K562 (cell line): Measurements from ENCODE around the gene LIPH. TPM values are rescaled to one million over a fixed set of nuclear protein-coding genes. Genes with fewer than 3 reads are reported as not detected.
A peak's percentile ranks its signal among the peaks of the same experiment; 100 is the strongest.

ENCODE experiments used
- ATAC-seq: fragments of 200-7000 bp; cut with Tn5 transposase; 3 replicates; pipeline ENCODE4 v1.9.1; 2020; ENCODE audit warnings: moderate library complexity
- BruUV-seq: library from RNA; stranded (reverse); fragments of 400-500 nt; replicated peaks from 2 replicates; lab custom pipeline; 2021; lab: Mats Ljungman, UMichigan
- CTCF ChIA-PET: fragments of 300-600 bp; formaldehyde crosslinking; extraction: SDS; loops from one replicate; lab custom pipeline; 2021; ENCODE audit warnings: low intra/inter-chr PET ratio; lab: Yijun Ruan, JAX
- POLR2A ChIA-PET: fragments of 300-600, 350-650 bp; sonication (Branson Sonifier 250); formaldehyde crosslinking; extraction: SDS; loops from one replicate; lab custom pipeline; 2021; ENCODE audit warnings: antibody characterized with exemption, inconsistent platforms; lab: Yijun Ruan, JAX
- DNase-seq, 4 experiments: peaks; one replicate each; pipeline versions ENCODE4 v3.0.0 to v3.0.0-alpha.2; 2011 to 2018; ENCODE audit warnings: low spot score in 3 of 4, mixed read lengths in 3 of 4; ENCODE audit errors: extremely low read depth in 1 of 4
- FAIRE-seq: peaks from 2 replicates; lab custom pipeline; 2011; peaks lifted over from hg19 to GRCh38; lab: Jason Lieb, UNC
- H2AFZ ChIP-seq: 2 replicates; pipeline ENCODE4 v1.6.0; 2011; ENCODE audit warnings: low read depth, low read length, control low read depth, inconsistent platforms
- H3K27ac ChIP-seq: fragments of 200-600 bp; 3 replicates; pipeline ENCODE4 v1.8.0; 2011; ENCODE audit warnings: low read depth, mild to moderate bottlenecking, control low read depth, inconsistent platforms, low read length, moderate library complexity, mixed read lengths; ENCODE audit errors: extremely low read depth
- H3K27me3 ChIP-seq, 2 experiments: fragments of 300-600 bp in 1 of 2; 2 replicates in 1 of 2; 3 replicates in 1 of 2; pipeline versions ENCODE4 v1.6.0 to v1.8.0; 2011; ENCODE audit warnings: inconsistent platforms in 2 of 2, low read length in 2 of 2, mild to moderate bottlenecking in 1 of 2, mixed read lengths in 1 of 2, moderate library complexity in 1 of 2; ENCODE audit not compliant: control insufficient read depth in 2 of 2, insufficient read depth in 2 of 2
- H3K36me3 ChIP-seq: fragments of 300-600 bp; 3 replicates; pipeline ENCODE4 v1.8.0; 2011; ENCODE audit warnings: mild to moderate bottlenecking, low read length, inconsistent platforms; ENCODE audit not compliant: control insufficient read depth, insufficient read depth
- H3K4me1 ChIP-seq, 2 experiments: fragments of 200-600 bp in 1 of 2; replicated peaks in 1 of 2; 2 replicates in 1 of 2; 3 replicates in 1 of 2; pipeline versions ENCODE4 v1.5.1 to v1.8.0; 2011; ENCODE audit warnings: inconsistent platforms in 2 of 2, low read length in 2 of 2, mild to moderate bottlenecking in 1 of 2, mixed read lengths in 1 of 2, moderate library complexity in 1 of 2; ENCODE audit not compliant: control insufficient read depth in 2 of 2, insufficient read depth in 2 of 2
- H3K4me2 ChIP-seq: 2 replicates; pipeline ENCODE4 v1.6.1; 2011; ENCODE audit warnings: low read length, control low read depth, inconsistent platforms, mixed read lengths; ENCODE audit not compliant: insufficient read depth
- H3K4me3 ChIP-seq: fragments of 200-600 bp; sonication (generic), shearing (Covaris generic); 2 replicates; pipeline ENCODE4 v1.5.1; 2016; ENCODE audit warnings: control low read depth, inconsistent platforms
- H3K79me2 ChIP-seq: fragments of 200-600 bp; 3 replicates; pipeline ENCODE4 v1.8.0; 2011; ENCODE audit warnings: low read length, inconsistent platforms; ENCODE audit not compliant: control insufficient read depth, insufficient read depth
- H3K9ac ChIP-seq, 2 experiments: 2 replicates each; pipeline versions ENCODE4 v1.6.0 to v1.6.1; 2011; ENCODE audit warnings: low read depth in 2 of 2, low read length in 2 of 2, control low read depth in 1 of 2, inconsistent platforms in 1 of 2, mild to moderate bottlenecking in 1 of 2, mixed read lengths in 1 of 2; ENCODE audit not compliant: insufficient read depth in 1 of 2
- H3K9me1 ChIP-seq: one replicate; pipeline ENCODE4 v1.6.0; 2011; ENCODE audit warnings: inconsistent platforms, mild to moderate bottlenecking, low read length, moderate library complexity; ENCODE audit not compliant: control insufficient read depth, insufficient read depth
- H3K9me3 ChIP-seq: replicated peaks from 2 replicates; pipeline ENCODE4 v1.5.1; 2011; ENCODE audit warnings: low read depth, low read length, inconsistent platforms; ENCODE audit not compliant: control insufficient read depth, insufficient read depth
- H4K20me1 ChIP-seq: replicated peaks from 2 replicates; pipeline ENCODE4 v1.6.1; 2011; ENCODE audit warnings: low read length, inconsistent platforms, mixed read lengths; ENCODE audit not compliant: control insufficient read depth, insufficient read depth
- CEBPB ChIP-seq: fragments of 450-650 bp; IDR thresholded peaks from 2 replicates; pipeline ENCODE4 v1.6.1; 2016; ENCODE audit warnings: missing genetic modification characterization, missing compliant biosample characterization
- HEY1 ChIP-seq: fragments of 250-450 bp; sonication (Bioruptor Pico); IDR thresholded peaks from 2 replicates; pipeline ENCODE4 v1.5.0; 2020; ENCODE audit warnings: mild to moderate bottlenecking, moderate library complexity, borderline replicate concordance
- NRF1 ChIP-seq, 2 experiments: fragments of 450-650 bp; IDR thresholded peaks in 1 of 2; conservative IDR thresholded peaks in 1 of 2; 2 replicates each; pipeline ENCODE4 v1.6.1; 2014; ENCODE audit warnings: mild to moderate bottlenecking in 2 of 2
- POLR2G ChIP-seq: fragments of 200-400 bp; formaldehyde crosslinking; IDR thresholded peaks from 2 replicates; pipeline ENCODE4 v1.6.1; 2017; ENCODE audit warnings: low read depth, mild to moderate bottlenecking, antibody characterized with exemption, low read length, moderate library complexity
- WGBS: fragments of 100-300 bp; shearing (Covaris generic); methylation state at CpG from one replicate; pipeline ENCODE4 v1.1.6; 2016; ENCODE audit warnings: low coverage, mixed read lengths; ENCODE audit not compliant: insufficient coverage; ENCODE audit errors: missing lambda C conversion rate; 5-methylcytosine and 5-hydroxymethylcytosine counted together
- in situ Hi-C: fragments of 300-500 bp; cut with MboI; formaldehyde crosslinking; loops from 4 replicates; pipeline ENCODE4 v1.15.0; 2018; ENCODE audit warnings: inconsistent platforms, mixed read lengths
- intact Hi-C: fragments of 100-400 bp; cut with micrococcal nuclease; formaldehyde crosslinking; loops from 2 replicates; pipeline ENCODE4 v1.14.2; 2022
- polyA plus RNA-seq, 8 experiments: library from polyadenylated mRNA; depleted of rRNA in 4 of 8; stranded (reverse) in 5 of 8; unstranded in 3 of 8; fragments of >200 nt; fragmentation: Nextera tagmentation in 2 of 8; fragmentation: Illumina TruSeq in 1 of 8; extraction: Ambion mirVana in 2 of 8; extraction: Trizol in 1 of 8; gene quantifications; 2 replicates each; pipeline versions ENCODE4 v1.2.1 to v1.2.3, GENCODE V29; 2011 to 2014; ENCODE audit warnings: inconsistent platforms in 1 of 8, missing spikeins in 1 of 8
- total RNA-seq, 7 experiments: library from RNA; depleted of rRNA in 6 of 7; stranded (reverse); fragments of >200 nt in 6 of 7; fragmentation: Illumina TruSeq in 2 of 7; extraction: Trizol in 2 of 7; gene quantifications; 2 replicates each; pipeline versions ENCODE4 v1.2.1 to v1.2.3, GENCODE V29; 2011 to 2021; ENCODE audit warnings: low replicate concordance in 1 of 7

LIPH gene
- total and polyA plus RNA-seq, 9 of the 15 experiments (the other 6 are each of a cell fraction or from before 2014, with no cell fraction given) = 0.73 to 1.8 (median 1.3) TPM

GRCh38 chr3:185489462-185489861 lies 62.9 kb downstream of the LIPH start:
- Histone ChIP-seq H3K9ac (no peak overlapping the region), H3K4me1 (no peaks in the 10 kb centered on the region), H3K27ac (no peak overlapping the region), H3K36me3 (peaks cover 79% of the 10 kb centered on the region), H3K4me3 (no peak overlapping the region), H3K79me2 (no peaks in the 10 kb centered on the region; the same call in 2 of the 3 replicates), H3K9me1 (peaks cover 3% of the 10 kb centered on the region), H3K4me2 (no peak overlapping the region), H2AFZ (no peak overlapping the region), H3K27me3 (no peaks in the 10 kb centered on the region), H4K20me1 (no peaks in the 10 kb centered on the region), H3K9me3 (no peaks in the 10 kb centered on the region)
- ChIA-PET POLR2A (interaction anchor here (0.9 to 1.1 kb wide), 4 partner anchors 9 to 126 kb away, joined by 3 to 5 read pairs (median 4); partner anchors contain the start of gene TMEM41A), CTCF (no interaction called here)
- no TSS peak for BruUV-seq
- TF ChIP-seq CEBPB (tag) (peak; percentile 65), HEY1 (no peak)
- FAIRE-seq (no peak), DNase-seq (no peak), ATAC-seq (no peak)
- WGBS = 34% methylated on average over 3 of the region's 3 CpGs
- intact Hi-C loops = no loop called here
- in situ Hi-C loops = no loop called here

GRCh38 chr3:185488465-185488864 lies 63.9 kb downstream of the LIPH start:
- H3K36me3 ChIP-seq = peaks cover 73% of the 10 kb centered on the region

More at GRCh38 chr3:185488465-185488864, 63.9 kb downstream of the LIPH start:
- FAIRE-seq = no peak
- Histone ChIP-seq H3K4me2 (no peak overlapping the region), H4K20me1 (no peaks in the 10 kb centered on the region), H3K27me3 (no peaks in the 10 kb centered on the region), H3K27ac (no peak overlapping the region), H3K4me1 (no peaks in the 10 kb centered on the region), H3K9me3 (no peaks in the 10 kb centered on the region), H3K9ac (no peak overlapping the region), H3K9me1 (peaks cover 3% of the 10 kb centered on the region), H3K79me2 (no peaks in the 10 kb centered on the region; the same call in 2 of the 3 replicates), H3K4me3 (no peak overlapping the region)
- intact Hi-C loops (no loop called here), in situ Hi-C loops (no loop called here)
- DNase-seq = no peak
- TF ChIP-seq POLR2G = 0 out of 2 replicates have a peak, but pooled peaks have one; percentile 16
- TF ChIP-seq NRF1 (conservative IDR thresholded peaks at IDR 0.05 in 1 of 2, IDR thresholded peaks at IDR 0.05 in 1 of 2) = no peak
- TF ChIP-seq, all 486 proteins: peak for 1
- ChIA-PET POLR2A (interaction anchor here (0.6 to 1.5 kb wide), 6 partner anchors 9 to 28 kb away, joined by 3 to 5 read pairs (median 4); partner anchors contain the start of gene TMEM41A), CTCF (no interaction called here)
- ATAC-seq = peak; percentile 37
- 91% methylated on average over 4 of the region's 5 CpGs for WGBS
- BruUV-seq = no TSS peak
- no peak overlapping the region for H2AFZ ChIP-seq
